Measurements from ENCODE around the gene PANX2. TPM values are rescaled to one million over a fixed set of nuclear protein-coding genes. Genes with fewer than 3 reads are reported as not detected.

The PANX2 gene
- total RNA-seq (1 to 10 TPM in 2 of 5 donors, under 1 TPM in 1, not detected in 2; 0.29 to 1.8 (median 1.6) TPM), polyA plus RNA-seq (1 to 10 TPM in 1 of 3 donors, under 1 TPM in 1, not detected in 1; 0.25 to 1.1 TPM)
- long read RNA-seq, donor 1, result 0 reads
- long read RNA-seq, donor 2, result 0 reads
- long read RNA-seq, donor 3, result 0 reads
- long read RNA-seq, donor 4, result 0 reads
- long read RNA-seq, donor 5, result 0 reads
- long read RNA-seq, donor 6, result 0 reads
- long read RNA-seq, donor 7, result 0 reads
- long read RNA-seq, donor 8, result 0 reads
- long read RNA-seq, donor 9, result 0 reads
- long read RNA-seq, donor 10, result 0 reads

GRCh38 chr22:50170453-50171318 is at the start of gene PANX2:
PANX2 (plus strand) TSS chr22:50170731; CDS start chr22:50170731, 0 bp downstream.
- H3K36me3 ChIP-seq, result no peaks in the 10 kb centered on the region
- peaks cover 13 to 20% (median 18%) of the 10 kb centered on the region in 4 donors for H3K4me1 ChIP-seq
- no peaks in the 10 kb centered on the region for H3K9me3 ChIP-seq
- TF ChIP-seq POLR2AphosphoS5 (IDR thresholded peaks at IDR 0.05), result no peak
- TF ChIP-seq EP300 (IDR thresholded peaks at IDR 0.05), result no peak
- no peak for TF ChIP-seq POLR2A (IDR thresholded peaks at IDR 0.05)
- TF ChIP-seq CTCF (IDR thresholded peaks at IDR 0.05), result no peak
- intact Hi-C loops (cut with DNase I; ENCODE audit: low total_unique reads), result no loop called here
- 8 to 31% (median 14%) methylated on average over 11 to 81 of the region's 105 CpGs for WGBS, 5 donors
- DNase-seq, result peak in 1 of 2 donors; percentile 67
- H3K4me3 ChIP-seq, result peak within 1 kb of the TSS; percentile 54 to 64 (median 58)
- H3K27me3 ChIP-seq, result peaks cover 10 to 80% (median 28%) of the 10 kb centered on the region in 3 donors
- H3K27ac ChIP-seq, result peak within 1 kb of the TSS in 1 of 5 donors; percentile 18

GRCh38 chr22:50121202-50121740 is 49.3 kb upstream of the PANX2 start:
- DNase-seq, result no peak
- H3K27ac ChIP-seq, result no peak overlapping the region
- peaks cover 5 to 10% (median 10%) of the 10 kb centered on the region in 4 donors for H3K9me3 ChIP-seq
- peaks cover 0 to 18% (median 4%) of the 10 kb centered on the region in 4 donors for H3K4me1 ChIP-seq
- peaks cover 0 to 5% (median 0%) of the 10 kb centered on the region in 3 donors for H3K27me3 ChIP-seq
- 81 to 90% (median 81%) methylated on average over 11 of the region's 11 CpGs for WGBS, 5 donors
- no peaks in the 10 kb centered on the region for H3K36me3 ChIP-seq
- no peak overlapping the region for H3K4me3 ChIP-seq
- no peak for TF ChIP-seq EP300 (IDR thresholded peaks at IDR 0.05)
- TF ChIP-seq POLR2A (IDR thresholded peaks at IDR 0.05), result no peak
- TF ChIP-seq CTCF (IDR thresholded peaks at IDR 0.05), result no peak
- TF ChIP-seq POLR2AphosphoS5 (IDR thresholded peaks at IDR 0.05), result no peak
- intact Hi-C loops (cut with DNase I; ENCODE audit: low total_unique reads), result no loop called here

GRCh38 chr22:50123119-50123518 is 47.4 kb upstream of the PANX2 start:
- DNase-seq, result no peak
- H3K27me3 ChIP-seq, result no peaks in the 10 kb centered on the region
- no peak overlapping the region for H3K4me3 ChIP-seq
- H3K36me3 ChIP-seq, result no peaks in the 10 kb centered on the region
- no peak overlapping the region for H3K27ac ChIP-seq
- intact Hi-C loops (cut with DNase I; ENCODE audit: low total_unique reads), result no loop called here
- WGBS, 5 donors, result 78 to 91% (median 82%) methylated on average over 4 of the region's 4 CpGs
- TF ChIP-seq POLR2AphosphoS5 (IDR thresholded peaks at IDR 0.05) (no peak), CTCF (IDR thresholded peaks at IDR 0.05) (no peak), EP300 (IDR thresholded peaks at IDR 0.05) (no peak), POLR2A (IDR thresholded peaks at IDR 0.05) (no peak)
- peaks cover 5 to 10% (median 10%) of the 10 kb centered on the region in 4 donors for H3K9me3 ChIP-seq
- peaks cover 0 to 18% (median 4%) of the 10 kb centered on the region in 4 donors for H3K4me1 ChIP-seq

GRCh38 chr22:50125029-50125428 is 45.5 kb upstream of the PANX2 start:
- intact Hi-C loops (cut with DNase I; ENCODE audit: low total_unique reads), result no loop called here
- no peak for DNase-seq
- TF ChIP-seq CTCF (IDR thresholded peaks at IDR 0.05) (no peak), EP300 (IDR thresholded peaks at IDR 0.05) (no peak), POLR2A (IDR thresholded peaks at IDR 0.05) (no peak), POLR2AphosphoS5 (IDR thresholded peaks at IDR 0.05) (no peak)
- Histone ChIP-seq H3K27ac (no peak overlapping the region), H3K4me1 (peaks cover 0 to under 1% (median 0%) of the 10 kb centered on the region in 4 donors), H3K27me3 (no peaks in the 10 kb centered on the region), H3K9me3 (peaks cover 5 to 10% (median 10%) of the 10 kb centered on the region in 4 donors), H3K36me3 (no peaks in the 10 kb centered on the region), H3K4me3 (no peak overlapping the region)
- 52 to 87% (median 85%) methylated on average over 4 to 9 of the region's 9 CpGs for WGBS, 5 donors
